ENCODE measurements around the gene H6PD. TPM values are rescaled to one million over a fixed set of nuclear protein-coding genes. Genes with fewer than 3 reads are reported as not detected.

The H6PD gene
- total RNA-seq, 1 donor from 2014 or later, result 31.5 TPM

GRCh38 chr1:9240914-9241820, 6.6 kb downstream of the H6PD start:
- no peak for DNase-seq (ENCODE audit: low read depth)

GRCh38 chr1:9241891-9242290, 7.3 kb downstream of the H6PD start:
- no peak for DNase-seq (ENCODE audit: low read depth)

GRCh38 chr1:9242338-9242969, 7.9 kb downstream of the H6PD start:
- DNase-seq (ENCODE audit: low read depth), result peak; percentile 82

GRCh38 chr1:9243066-9243739, 8.6 kb downstream of the H6PD start:
- no peak for DNase-seq (ENCODE audit: low read depth)

GRCh38 chr1:9244501-9245229, 10.1 kb downstream of the H6PD start:
- DNase-seq (ENCODE audit: low read depth), result peak; percentile 80

- no peak for DNase-seq (ENCODE audit: low read depth)
Measured at GRCh38 chr1:9245230-9245619, 10.7 kb downstream of the H6PD start.

- DNase-seq (ENCODE audit: low read depth), result no peak
Measured at GRCh38 chr1:9245661-9246060, 11.1 kb downstream of the H6PD start.

- DNase-seq (ENCODE audit: low read depth), result no peak
Measured at GRCh38 chr1:9246215-9246614, 11.6 kb downstream of the H6PD start.

GRCh38 chr1:9246841-9247785, 12.5 kb downstream of the H6PD start:
- no peak for DNase-seq (ENCODE audit: low read depth)

- DNase-seq (ENCODE audit: low read depth), result no peak
Measured at GRCh38 chr1:9247894-9248293, 13.3 kb downstream of the H6PD start.

GRCh38 chr1:9248341-9249262, 14.0 kb downstream of the H6PD start:
- no peak for DNase-seq (ENCODE audit: low read depth)

- no peak for DNase-seq (ENCODE audit: low read depth)
Measured at GRCh38 chr1:9249263-9249533, 14.6 kb downstream of the H6PD start.

GRCh38 chr1:9249534-9250410, 15.2 kb downstream of the H6PD start:
- DNase-seq (ENCODE audit: low read depth), result peak; percentile 43

- DNase-seq (ENCODE audit: low read depth), result peak; percentile 9
Measured at GRCh38 chr1:9250411-9251381, 16.1 kb downstream of the H6PD start.

- no peak for DNase-seq (ENCODE audit: low read depth)
Measured at GRCh38 chr1:9251501-9251900, 16.9 kb downstream of the H6PD start.

- DNase-seq (ENCODE audit: low read depth), result no peak
Measured at GRCh38 chr1:9253004-9253403, 18.4 kb downstream of the H6PD start.

- no peak for DNase-seq (ENCODE audit: low read depth)
Measured at GRCh38 chr1:9253453-9254105, 19.0 kb downstream of the H6PD start.

Measured in renal cortical epithelial cell (primary cell).